NCI-H524 (cell line): ENCODE data around the gene DDIT4.
"Not testable (repeated sequence)": the region's sequence is repeated elsewhere in the genome, so short reads cannot be mapped to it uniquely, and the experiment has no call there.

Source experiments
- DNase-seq, 2 experiments: peaks; one replicate each; lab custom pipeline; 2025; lab: John Stamatoyannopoulos, UW

DDIT4 gene

DNA sequence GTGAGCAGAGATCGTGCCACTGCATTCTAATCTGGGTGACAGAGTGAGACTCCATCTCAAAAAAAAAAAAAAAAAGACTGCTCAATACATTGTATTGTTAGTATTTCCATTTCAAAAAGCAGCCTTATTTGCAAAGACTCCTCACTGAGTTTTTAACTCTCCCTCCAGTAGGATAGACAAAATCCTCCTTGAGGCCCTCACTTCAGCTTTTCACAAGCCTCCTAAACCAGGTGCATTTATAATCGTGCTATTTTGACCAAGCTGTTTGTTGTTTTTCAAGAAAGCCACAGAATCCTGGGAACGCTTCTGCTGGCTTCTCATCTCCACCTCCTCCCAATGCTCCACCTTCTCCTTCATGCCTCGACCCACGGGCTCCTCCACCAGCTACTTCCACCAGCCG lies 6.3 kb upstream of the DDIT4 start:
- DNase-seq: no peak

DNA sequence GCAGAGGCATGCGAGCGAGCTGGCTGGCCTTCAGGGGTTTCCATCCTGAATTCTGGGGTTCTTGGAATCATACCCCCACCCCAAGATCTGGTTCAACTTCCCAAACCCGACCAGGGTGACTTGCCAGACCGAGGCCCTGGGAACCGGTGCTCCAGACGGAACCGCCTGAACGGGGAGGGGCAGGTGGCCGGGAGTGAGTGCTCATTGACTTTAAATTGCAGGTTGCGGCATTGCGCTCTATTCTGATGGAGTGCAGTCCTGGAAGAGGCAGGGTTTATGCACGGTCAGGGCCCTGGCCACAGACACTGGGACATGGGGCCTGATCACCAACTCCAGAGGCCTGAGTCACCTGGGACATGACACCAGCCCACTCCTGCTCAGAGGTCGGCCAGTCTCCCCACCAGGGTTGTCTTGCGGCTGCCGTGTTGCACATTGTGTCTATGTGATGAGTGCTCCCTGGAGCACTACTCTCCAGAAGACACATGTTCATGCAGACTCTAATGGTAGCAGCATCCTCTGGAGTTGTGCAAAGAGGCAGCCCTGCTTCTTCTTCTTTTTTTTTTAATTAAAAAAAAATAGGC lies 5.8 kb upstream of the DDIT4 start:
- DNase-seq: no peak

DNA sequence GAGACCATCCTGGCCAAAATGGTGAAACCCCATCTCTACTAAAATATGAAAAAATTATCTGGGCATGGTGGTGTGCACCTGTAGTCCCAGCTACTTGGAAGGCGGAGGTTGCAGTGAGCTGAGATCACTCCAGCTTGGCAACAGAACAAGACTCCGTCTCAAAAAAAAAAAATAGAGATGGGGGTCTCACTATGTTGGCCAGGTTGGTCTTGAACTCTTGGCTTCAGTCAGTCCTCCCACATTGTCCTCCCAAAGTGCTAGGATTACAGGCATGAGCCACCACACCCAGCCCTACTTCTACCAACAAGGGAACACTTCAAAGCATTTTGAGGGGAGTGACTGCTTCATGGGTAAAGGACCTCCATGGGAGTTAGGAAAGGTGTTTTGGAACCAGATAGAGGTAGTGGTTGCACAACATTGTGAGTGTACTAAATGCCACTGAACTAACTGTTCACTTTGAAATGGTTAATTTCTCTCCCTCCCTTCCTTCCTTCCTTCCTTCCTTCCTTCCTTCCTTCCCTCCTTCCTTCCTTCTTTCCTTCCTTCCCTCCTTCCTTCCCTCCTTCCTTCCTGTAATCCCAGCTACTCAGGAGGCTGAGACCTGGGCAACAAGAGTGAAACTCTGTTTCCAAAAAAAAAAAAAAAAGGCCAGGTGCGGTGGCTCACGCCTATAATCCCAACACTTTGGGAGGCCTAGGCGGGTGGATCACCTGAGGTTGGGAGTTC lies 5.1 kb upstream of the DDIT4 start:
- DNase-seq: not testable (repeated sequence)

DNA sequence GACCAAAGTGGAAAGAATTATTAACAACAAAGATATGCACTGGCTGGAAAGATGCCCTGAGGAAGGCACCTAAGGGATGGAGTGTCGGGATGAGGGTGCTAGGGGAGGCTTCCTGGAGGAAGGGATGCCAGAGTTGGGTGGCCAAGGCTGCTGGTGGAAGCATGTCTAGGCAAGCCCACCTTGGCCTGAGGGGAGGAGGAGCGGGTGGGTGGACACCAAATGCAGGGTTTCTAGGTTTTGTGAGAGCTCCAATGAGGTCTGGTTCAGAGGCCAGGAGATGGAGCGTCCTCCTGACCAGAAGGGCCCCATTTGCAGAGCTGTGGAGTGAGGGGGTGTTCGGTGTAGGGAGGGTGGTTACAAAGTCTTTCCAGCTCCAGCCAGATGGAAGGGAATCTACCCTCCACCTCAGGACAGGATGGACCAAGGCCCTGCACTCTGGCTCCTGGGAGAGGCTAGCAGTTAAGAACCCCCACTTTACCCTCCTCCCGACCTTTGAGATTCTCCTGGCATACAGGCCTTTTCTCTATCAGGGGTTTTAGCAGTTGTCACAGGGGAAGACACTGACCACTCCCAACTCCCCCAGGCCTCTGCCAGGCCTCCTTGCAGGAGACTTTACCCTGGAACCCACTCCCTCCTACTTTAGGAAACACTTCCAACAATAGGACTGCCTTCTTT lies 3.0 kb upstream of the DDIT4 start:
- no peak for DNase-seq

DNA sequence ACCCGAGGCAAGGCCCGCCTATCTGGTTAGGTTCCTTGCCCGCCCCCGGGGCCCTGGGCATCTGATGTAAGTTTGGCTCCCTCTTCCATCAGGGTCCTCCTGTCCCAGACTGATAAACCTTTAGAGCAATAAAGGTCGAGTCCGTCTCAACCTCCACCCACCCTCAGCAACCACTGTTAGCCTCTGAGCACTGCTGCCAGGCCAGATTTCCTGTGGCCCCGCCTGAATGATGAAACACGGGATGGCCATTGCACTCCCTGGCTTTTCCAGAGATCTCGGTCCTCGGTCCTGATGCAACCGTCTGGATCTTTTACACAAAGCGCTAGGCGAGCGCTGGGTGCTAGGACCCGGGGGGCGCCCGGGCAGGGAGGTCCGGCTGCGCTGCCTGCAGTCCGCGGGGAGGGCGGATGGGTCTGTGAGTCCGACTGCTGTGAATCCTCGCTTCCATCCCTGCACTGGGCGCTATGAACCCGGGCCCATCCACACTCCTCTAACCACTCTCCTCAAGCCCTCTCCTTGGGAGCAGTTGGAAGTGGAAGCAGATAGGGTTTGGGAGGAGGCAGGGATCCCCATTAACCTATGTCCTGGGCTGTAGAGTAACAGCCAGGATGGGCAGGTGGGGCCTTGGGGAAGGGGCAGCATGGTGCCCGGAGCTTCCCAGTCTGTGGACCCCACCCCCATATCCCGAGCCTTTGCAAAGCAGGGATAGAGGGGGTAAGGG lies 875 bp upstream of the DDIT4 start:
- DNase-seq: peak; percentile 56 to 76

DNA sequence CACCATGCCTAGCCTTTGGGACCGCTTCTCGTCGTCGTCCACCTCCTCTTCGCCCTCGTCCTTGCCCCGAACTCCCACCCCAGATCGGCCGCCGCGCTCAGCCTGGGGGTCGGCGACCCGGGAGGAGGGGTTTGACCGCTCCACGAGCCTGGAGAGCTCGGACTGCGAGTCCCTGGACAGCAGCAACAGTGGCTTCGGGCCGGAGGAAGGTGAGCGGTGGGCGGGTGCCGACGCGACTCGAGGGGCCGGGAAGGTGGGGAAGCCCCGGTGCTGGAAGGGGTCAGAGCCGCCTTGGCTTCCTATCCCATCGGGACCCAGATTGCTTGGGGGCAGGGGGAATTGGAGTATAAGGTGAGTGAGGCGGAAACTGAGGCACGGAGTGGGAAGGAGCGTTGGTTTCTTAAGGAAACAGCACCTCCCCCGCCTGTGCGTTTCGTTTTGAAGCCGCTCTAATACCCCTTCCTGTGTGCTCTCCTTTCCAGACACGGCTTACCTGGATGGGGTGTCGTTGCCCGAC lies 547 bp downstream of the DDIT4 start:
- no peak for DNase-seq

DNA sequence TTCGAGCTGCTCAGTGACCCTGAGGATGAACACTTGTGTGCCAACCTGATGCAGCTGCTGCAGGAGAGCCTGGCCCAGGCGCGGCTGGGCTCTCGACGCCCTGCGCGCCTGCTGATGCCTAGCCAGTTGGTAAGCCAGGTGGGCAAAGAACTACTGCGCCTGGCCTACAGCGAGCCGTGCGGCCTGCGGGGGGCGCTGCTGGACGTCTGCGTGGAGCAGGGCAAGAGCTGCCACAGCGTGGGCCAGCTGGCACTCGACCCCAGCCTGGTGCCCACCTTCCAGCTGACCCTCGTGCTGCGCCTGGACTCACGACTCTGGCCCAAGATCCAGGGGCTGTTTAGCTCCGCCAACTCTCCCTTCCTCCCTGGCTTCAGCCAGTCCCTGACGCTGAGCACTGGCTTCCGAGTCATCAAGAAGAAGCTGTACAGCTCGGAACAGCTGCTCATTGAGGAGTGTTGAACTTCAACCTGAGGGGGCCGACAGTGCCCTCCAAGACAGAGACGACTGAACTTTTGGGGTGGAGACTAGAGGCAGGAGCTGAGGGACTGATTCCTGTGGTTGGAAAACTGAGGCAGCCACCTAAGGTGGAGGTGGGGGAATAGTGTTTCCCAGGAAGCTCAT lies 1.1 kb downstream of the DDIT4 start:
- peak; percentile 33 to 66 for DNase-seq

GRCh38 chr10:72275351-72276012 lies 1.8 kb downstream of the DDIT4 start:
- DNase-seq: peak; percentile 42 to 72

- DNase-seq: peak in 1 of 2 experiments; percentile 49
Measured at GRCh38 chr10:72276013-72276387, 2.3 kb downstream of the DDIT4 start.

- peak in 1 of 2 experiments; percentile 56 for DNase-seq
Measured at GRCh38 chr10:72276421-72277339, 3.0 kb downstream of the DDIT4 start.

DNA sequence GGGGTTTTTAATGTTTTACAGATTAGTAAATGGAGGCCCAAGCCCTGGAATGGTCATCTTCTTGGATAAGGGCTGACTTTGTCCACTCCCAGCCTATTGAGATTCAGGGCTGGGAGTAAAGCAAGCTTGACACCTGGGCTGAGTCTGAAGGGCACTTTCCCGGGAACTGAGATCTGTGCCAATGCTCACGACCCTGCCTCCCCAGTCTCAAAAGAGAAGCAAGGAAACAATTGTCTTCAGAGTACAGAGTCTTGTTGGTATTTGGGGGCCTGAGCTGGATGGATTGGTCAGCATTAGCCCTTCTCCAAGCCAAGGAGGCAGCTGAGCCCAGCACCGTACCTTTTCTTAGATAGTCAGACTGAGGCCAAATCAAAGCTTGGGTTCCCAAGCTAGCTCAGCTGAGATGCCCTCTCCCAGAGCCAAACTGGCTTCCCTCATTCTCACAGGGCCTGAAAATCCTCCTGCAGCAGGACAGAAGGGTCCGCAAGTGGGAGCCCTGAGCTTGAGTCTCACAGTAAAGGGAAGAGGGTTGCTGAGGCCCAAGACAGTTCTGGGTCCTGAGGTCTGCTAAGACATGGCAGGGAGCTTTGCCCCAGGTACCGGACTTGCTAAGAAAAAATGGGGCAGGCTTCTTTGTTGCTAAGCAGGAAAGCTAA lies 3.7 kb downstream of the DDIT4 start:
- DNase-seq: no peak

DNA sequence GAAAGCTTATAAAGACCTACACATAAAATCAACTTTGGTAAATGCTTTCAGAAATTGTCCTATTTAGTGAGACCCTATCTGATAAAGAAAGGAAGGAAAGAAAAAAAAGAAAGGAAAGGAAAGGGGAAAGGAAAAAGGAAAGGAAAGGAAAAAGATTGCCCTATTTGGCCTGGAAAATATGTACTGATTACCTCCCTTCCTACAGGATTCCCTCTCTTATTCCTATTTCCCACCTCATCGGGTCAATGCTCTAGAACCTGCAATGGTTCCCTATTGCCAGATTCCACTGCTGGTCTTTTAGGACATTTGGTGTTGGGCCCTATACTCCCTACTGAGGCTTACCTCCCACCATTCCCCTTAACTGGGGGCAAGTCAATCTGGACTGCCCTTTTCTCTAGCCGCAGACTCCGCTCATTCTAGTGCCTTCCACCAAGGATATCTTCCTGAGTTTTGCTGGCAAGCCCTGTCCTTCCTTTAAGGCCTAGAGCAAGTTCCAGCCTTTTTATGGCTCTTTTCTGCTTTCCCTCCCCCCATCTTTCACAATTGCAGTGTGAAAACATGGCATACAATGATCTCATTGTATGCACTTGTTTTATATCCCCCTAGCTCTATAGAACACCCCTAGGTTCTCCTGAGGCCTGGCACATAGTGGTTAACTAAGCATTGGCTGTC lies 4.4 kb downstream of the DDIT4 start:
- no peak for DNase-seq

- no peak for DNase-seq
Measured at GRCh38 chr10:72278668-72279393, 5.1 kb downstream of the DDIT4 start.

DNA sequence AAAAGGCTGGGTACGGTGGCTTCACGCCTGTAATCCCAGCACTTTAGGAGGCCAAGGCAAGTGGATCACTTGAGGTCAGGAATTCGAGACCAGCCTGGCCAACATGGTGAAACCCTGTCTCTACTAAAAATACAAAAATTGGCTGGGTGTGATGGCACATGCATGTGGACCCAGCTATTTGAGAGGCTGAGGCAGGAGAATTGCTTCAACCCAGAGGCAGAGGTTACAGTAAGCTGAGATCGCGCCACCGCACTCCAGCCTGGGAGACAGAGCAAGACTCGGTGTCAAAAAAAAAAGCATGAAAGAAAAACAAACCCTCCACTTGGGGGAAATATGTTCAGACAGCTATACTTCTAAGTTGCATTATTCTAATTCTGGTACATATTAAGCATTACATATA lies 5.9 kb downstream of the DDIT4 start:
- DNase-seq: not testable (repeated sequence)

GRCh38 chr10:72283131-72283530 lies 9.4 kb downstream of the DDIT4 start:
- DNase-seq: no peak

DNA sequence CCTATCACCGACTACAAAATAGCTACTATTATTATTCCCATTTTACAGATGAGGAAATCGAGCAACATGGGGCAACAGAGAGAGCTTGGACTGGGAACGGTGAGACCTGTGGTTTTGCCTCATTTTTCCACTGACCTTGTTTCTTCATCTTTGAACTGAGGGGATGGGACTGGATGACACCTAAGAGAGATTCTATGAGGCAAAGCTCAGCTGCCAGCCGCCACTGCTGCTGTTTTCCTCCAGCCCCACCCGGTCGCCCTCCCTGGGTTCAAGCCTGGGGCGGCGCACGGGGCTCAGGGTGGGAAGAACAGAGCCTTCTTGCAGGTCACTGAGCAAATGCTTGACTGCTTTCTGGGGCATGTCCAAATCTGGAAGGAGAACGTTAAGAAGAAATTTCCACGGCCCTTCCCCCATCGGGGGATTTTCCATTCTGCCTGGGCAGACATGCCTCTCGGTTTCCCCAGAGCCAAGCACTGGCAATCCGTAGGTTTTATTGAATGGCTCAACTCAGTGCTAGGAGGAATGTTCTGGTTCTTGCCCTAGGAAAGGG lies 12.3 kb downstream of the DDIT4 start:
- no peak for DNase-seq

DNA sequence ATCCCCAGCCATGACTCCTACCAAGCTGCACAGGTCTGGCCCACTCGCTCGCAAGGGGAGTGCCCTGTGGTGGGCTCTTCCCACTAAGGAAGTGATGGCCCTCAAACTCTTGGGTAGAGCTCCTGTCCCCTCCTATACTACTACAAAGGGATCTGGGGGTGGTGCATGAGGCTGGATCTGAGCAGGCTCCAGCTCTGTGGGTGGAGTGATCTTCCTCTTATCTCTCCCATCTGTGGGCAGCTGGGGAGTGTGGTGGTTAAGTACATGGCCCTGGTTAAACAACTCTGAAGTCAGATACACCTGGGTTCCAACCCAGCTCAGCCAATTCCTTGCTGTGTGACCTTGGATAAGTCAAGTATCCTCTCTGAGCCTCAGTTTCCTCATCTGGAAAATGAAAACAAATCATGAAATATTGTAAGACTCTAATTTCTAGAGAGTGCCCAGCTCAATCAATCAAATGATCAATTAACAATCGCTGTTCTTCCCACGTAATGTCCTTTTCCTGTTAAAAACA lies 17.4 kb downstream of the DDIT4 start:
- DNase-seq: no peak

DNA sequence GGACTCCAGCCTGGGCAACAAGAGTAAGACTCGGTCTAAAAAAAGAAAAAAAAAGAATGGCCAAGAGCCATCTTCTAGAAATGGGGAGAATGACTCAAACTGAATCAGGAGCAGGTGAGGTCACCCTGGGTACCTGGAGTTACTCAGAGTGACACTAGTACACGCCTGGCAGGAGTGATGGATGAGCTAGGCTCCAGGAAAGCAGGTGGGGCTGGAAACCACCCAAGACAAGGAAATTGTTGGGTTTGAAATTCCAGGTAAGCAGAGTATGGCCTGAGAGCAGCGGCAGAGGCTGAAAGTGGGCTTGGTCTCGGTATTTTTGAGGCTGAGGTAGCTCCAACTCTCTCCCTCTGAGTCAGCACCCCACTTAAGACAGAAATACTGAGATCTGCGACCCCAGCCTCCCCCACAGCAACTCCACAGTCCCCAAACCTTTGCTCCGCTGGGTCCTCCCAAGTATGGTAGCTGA lies 18.5 kb downstream of the DDIT4 start:
- no peak for DNase-seq
